OCI-LY7 (cell line): ENCODE measurements around the gene GPSM3.

ENCODE experiments used
- CTCF ChIP-seq: fragments of 200-600 bp; sonication (generic); conservative IDR thresholded peaks from 2 replicates; pipeline ENCODE4 v1.5.1; 2014; ENCODE audit warnings: mild to moderate bottlenecking, antibody characterized with exemption, low read length, moderate library complexity, mixed read lengths
- EZH2phosphoT487 ChIP-seq: fragments of 200-600 bp; sonication (generic); IDR thresholded peaks from 2 replicates; pipeline ENCODE4 v1.6.1; 2018; ENCODE audit warnings: low read depth, borderline replicate concordance, mild to moderate bottlenecking, mixed run types, antibody characterized with exemption, low read length, moderate library complexity, mixed read lengths

GRCh38 chr6:32189742-32190053, 2.7 kb downstream of the GPSM3 start:
- TF ChIP-seq EZH2phosphoT487 (no peak), CTCF (no peak)
